ENCODE results near the gene CRIP1. TPM values are rescaled to one million over a fixed set of nuclear protein-coding genes. Genes with fewer than 3 reads are reported as not detected.
A peak's percentile ranks its signal among the peaks of the same experiment; 100 is the strongest.

The CRIP1 gene
- total and polyA plus RNA-seq, 7 donors, result 4.9 to 403 (median 24.3) TPM

DNA sequence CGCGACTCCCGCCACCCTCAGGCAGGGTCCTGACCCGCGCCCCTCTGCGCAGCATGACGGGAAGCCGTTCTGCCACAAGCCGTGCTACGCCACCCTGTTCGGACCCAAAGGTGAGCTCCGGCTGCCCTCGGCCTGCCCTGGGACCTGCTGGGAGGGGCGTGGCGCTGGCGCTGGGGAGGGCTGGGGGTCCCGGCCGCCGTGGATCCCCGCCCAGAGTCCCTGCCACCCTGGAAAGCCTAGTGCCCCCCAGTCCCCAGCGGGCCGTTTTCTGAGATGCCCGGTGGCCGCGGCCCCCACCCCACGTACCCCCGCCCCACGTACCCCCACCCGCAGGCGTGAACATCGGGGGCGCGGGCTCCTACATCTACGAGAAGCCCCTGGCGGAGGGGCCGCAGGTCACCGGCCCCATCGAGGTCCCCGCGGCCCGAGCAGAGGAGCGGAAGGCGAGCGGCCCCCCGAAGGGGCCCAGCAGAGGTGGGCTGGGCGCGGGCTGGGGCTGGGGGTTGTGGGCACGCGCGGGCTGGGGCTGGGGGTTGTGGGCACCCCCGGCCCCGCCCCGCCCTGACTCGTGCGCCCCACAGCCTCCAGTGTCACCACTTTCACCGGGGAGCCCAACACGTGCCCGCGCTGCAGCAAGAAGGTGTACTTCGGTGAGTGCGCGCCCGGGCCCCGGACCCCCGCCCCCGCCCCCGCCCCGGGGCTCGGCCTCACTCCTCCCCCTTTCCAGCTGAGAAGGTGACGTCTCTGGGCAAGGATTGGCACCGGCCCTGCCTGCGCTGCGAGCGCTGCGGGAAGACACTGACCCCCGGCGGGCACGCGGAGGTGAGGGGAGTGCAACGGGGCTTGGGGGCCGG is 8.1 kb upstream of the CRIP1 start:
- peak overlapping the region in 3 of 4 donors; percentile 9 to 42 (median 21) for H3K27ac ChIP-seq
- TF ChIP-seq POLR2A (IDR thresholded peaks at IDR 0.05), result no peak
- TF ChIP-seq CTCF (IDR thresholded peaks at IDR 0.05), result no peak
- TF ChIP-seq POLR2AphosphoS5 (IDR thresholded peaks at IDR 0.05), result no peak
- no peak for TF ChIP-seq EP300 (IDR thresholded peaks at IDR 0.05)

DNA sequence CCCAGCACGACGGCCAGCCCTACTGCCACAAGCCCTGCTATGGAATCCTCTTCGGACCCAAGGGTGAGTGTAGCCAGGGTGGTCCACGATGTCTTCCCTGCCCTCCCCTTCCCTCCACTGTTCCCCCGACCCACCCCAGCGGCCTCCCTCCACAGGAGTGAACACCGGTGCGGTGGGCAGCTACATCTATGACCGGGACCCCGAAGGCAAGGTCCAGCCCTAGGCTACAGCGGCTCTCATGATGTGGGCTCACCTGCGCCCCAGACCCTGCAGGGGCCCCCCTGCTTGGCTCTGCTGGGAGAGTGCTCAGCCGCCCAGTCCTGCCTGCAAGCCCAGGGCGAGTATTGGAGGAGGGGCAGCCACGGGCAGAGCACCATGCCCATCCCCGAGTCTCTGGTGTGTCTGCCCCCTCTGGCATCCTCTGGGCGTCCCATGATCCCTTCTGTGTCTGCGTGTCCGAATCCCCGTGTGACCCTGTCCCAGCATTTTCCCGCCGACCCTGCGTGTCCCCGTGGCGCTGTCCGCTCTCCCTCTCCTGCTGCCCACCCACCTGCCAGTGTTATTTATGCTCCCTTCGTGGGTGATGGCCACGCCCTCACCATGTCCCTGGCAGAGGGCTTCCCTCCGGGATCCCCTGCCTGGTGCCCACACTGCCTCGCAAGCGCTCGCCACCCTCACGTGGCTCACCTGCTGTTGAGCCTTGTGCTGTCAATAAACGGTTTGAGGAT is 7.1 kb upstream of the CRIP1 start:
- H3K4me1 ChIP-seq, result peaks cover 0 to 75% (median 72%) of the 10 kb centered on the region in 4 donors
- no peak for DNase-seq
- H3K9me3 ChIP-seq, result no peaks in the 10 kb centered on the region
- intact Hi-C loops (cut with DNase I), result loop anchor here (5.0 to 10.0 kb wide), 2 partner anchors 45 to 167 kb away; partner anchors contain the start of genes PACS2 and TMEM121
- no peak overlapping the region for H3K4me3 ChIP-seq
- TF ChIP-seq EP300 (IDR thresholded peaks at IDR 0.05), result no peak
- H3K27ac ChIP-seq, result peak overlapping the region in 3 of 4 donors; percentile 91 to 98 (median 91)
- H3K27me3 ChIP-seq, result peaks cover 3 to 49% (median 9%) of the 10 kb centered on the region in 3 donors
- 30 to 54% methylated on average over 34 of the region's 34 CpGs for WGBS, 2 donors
- peaks cover 0 to 4% (median 0%) of the 10 kb centered on the region in 4 donors for H3K36me3 ChIP-seq

More for the DNA sequence above, 8.1 kb upstream of the CRIP1 start:
- intact Hi-C loops (cut with DNase I), result loop anchor here (10.0 kb wide), 1 partner anchor 46 kb away; the partner anchor contains the start of gene TMEM121
- Histone ChIP-seq H3K9me3 (no peaks in the 10 kb centered on the region), H3K36me3 (peaks cover 0 to 4% (median 0%) of the 10 kb centered on the region in 4 donors), H3K27me3 (peaks cover 3 to 56% (median 9%) of the 10 kb centered on the region in 3 donors), H3K4me1 (peaks cover 0 to 71% (median 69%) of the 10 kb centered on the region in 4 donors), H3K4me3 (no peak overlapping the region)
- no peak for DNase-seq
- WGBS, 2 donors, result 19 to 38% methylated on average over 81 of the region's 81 CpGs

DNA sequence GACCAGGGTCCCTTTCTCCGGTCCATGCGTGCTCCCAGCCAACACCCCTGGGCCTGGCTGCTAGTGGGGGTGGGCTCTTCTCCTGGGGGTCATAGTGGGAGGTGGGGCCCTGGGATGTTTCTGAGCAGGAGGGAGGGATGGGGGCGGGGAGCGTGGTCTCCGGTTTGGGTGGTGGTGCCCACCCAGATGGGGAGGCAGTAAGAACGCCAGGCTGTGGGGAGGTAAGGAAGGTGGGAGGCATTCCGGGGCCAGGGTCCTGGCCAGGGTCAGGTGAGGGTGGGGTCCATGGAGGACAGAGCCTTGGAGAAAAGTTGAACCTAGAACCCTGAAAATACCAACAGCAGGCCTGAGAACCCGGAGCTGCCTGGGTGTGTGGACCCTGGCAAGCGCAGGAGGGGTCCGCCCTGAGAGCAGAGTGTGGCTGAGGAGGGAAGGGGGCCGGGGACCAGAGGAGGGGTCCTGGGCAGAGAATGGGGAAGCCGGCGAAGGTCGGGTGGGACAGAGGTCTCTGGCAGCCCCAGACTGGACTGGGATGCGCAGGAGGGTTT is 6.4 kb upstream of the CRIP1 start:
- peaks cover 0 to 4% (median 0%) of the 10 kb centered on the region in 4 donors for H3K36me3 ChIP-seq
- TF ChIP-seq POLR2AphosphoS5 (IDR thresholded peaks at IDR 0.05) (no peak), CTCF (IDR thresholded peaks at IDR 0.05) (no peak), POLR2A (IDR thresholded peaks at IDR 0.05) (no peak), EP300 (IDR thresholded peaks at IDR 0.05) (no peak)
- DNase-seq, result no peak
- intact Hi-C loops (cut with DNase I), result loop anchor here (5.0 kb wide), 1 partner anchor 168 kb away; the partner anchor contains the start of gene PACS2
- H3K9me3 ChIP-seq, result no peaks in the 10 kb centered on the region
- no peak overlapping the region for H3K4me3 ChIP-seq
- peaks cover under 1 to 43% (median 5%) of the 10 kb centered on the region in 3 donors for H3K27me3 ChIP-seq
- H3K27ac ChIP-seq, result peak overlapping the region; percentile 85 to 98 (median 91)
- 44 to 59% methylated on average over 15 of the region's 15 CpGs for WGBS, 2 donors
- H3K4me1 ChIP-seq, result peaks cover 0 to 74% (median 69%) of the 10 kb centered on the region in 4 donors

DNA sequence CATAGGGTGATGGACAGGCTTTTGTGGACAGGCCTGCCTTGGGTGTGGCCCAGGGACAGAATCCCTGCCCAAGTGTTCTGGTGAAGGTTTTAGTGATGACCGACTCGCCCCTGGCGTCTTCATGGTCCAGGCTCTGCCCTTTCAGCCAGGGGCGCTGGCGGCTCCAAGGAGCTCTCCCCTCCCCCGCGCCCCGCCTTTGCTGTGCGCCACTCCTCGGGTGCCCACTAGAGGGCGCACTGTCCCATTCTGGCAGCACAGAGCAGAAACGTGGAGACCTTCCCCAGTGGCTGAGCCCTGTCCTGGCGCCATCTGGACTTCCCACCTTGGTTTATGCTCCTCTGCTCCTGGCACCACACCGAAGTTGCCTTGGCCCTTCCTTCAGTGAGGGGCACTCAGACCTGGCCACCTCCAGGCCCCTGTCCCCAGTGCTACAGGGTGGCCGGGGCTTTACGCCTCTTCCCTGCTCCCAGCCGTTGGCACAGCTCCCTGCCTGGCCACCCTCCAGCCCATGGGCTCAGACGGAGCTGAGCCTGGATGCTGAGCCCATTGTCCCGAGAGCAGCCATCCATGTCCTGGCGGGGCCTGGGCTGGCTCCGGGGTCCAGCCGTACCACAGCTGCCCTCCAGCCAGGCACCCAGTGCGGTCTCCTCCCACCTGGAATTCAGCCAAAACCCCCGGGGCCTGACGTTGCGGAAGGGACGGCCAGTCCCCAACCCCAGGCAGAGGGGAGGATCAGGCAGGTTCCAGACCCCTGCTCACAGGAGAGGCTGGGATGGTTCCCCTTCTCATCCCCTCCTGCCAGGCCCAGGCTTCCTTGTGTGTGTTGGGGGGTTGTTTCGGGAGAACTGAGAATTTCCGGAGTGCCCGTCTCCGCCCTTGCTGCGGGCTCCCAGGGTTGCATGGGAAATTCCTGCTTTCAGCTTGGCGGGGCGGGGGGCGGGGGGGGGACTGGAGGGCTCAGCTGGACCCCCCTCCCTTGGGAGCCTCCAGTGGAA is 5.6 kb upstream of the CRIP1 start:
- WGBS, 2 donors, result 1% methylated on average over 35 of the region's 35 CpGs
- peaks cover 0 to 43% (median 11%) of the 10 kb centered on the region in 3 donors for H3K27me3 ChIP-seq
- peaks cover 0 to 4% (median 0%) of the 10 kb centered on the region in 4 donors for H3K36me3 ChIP-seq
- H3K4me1 ChIP-seq, result peaks cover 0 to 72% (median 66%) of the 10 kb centered on the region in 4 donors
- peak; percentile 94 for DNase-seq
- no peaks in the 10 kb centered on the region for H3K9me3 ChIP-seq
- peak overlapping the region; percentile 24 to 51 (median 42) for H3K4me3 ChIP-seq
- intact Hi-C loops (cut with DNase I), result loop anchor here (1.0 to 5.0 kb wide), 2 partner anchors 9 to 169 kb away; partner anchors contain the start of gene PACS2
- peak overlapping the region; percentile 85 to 98 (median 91) for H3K27ac ChIP-seq
- TF ChIP-seq POLR2AphosphoS5 (IDR thresholded peaks at IDR 0.05) (peak; percentile 6 to 75 (median 59)), CTCF (IDR thresholded peaks at IDR 0.05) (peak; percentile 96 to 99 (median 98)), POLR2A (IDR thresholded peaks at IDR 0.05) (no peak)

Data from sigmoid colon (tissue), 7 donors.